Measurements from ENCODE around the gene NAIF1. TPM values are rescaled to one million over a fixed set of nuclear protein-coding genes. Genes with fewer than 3 reads are reported as not detected.

Gene NAIF1
- total RNA-seq, 1 donor, result 10.8 TPM

- H3K4me3 ChIP-seq (ENCODE audit: low read depth, low read length), result peak overlapping the region; percentile 26
- no peak for TF ChIP-seq CTCF (IDR thresholded peaks at IDR 0.05; ENCODE audit: insufficient read depth, low read depth, low read length)
- no peak for DNase-seq (ENCODE audit: low read depth)
Measured at GRCh38 chr9:128070874-128071273, 3.8 kb upstream of the NAIF1 start.

GRCh38 chr9:128068386-128069205 is 1.5 kb upstream of the NAIF1 start:
- no peak for TF ChIP-seq CTCF (IDR thresholded peaks at IDR 0.05; ENCODE audit: insufficient read depth, low read depth, low read length)
- DNase-seq (ENCODE audit: low read depth), result no peak
- peak overlapping the region; percentile 90 for H3K4me3 ChIP-seq (ENCODE audit: low read depth, low read length)

- H3K4me3 ChIP-seq (ENCODE audit: low read depth, low read length), result peak within 1 kb of the TSS; percentile 90
- peak; percentile 99 for DNase-seq (ENCODE audit: low read depth)
- no peak for TF ChIP-seq CTCF (IDR thresholded peaks at IDR 0.05; ENCODE audit: insufficient read depth, low read depth, low read length)
Measured at GRCh38 chr9:128067645-128068385, 695 bp upstream of the NAIF1 start, which contains the start of gene SLC25A25. TSS of gene SLC25A25 (plus strand) at chr9:128068232. CDS start at chr9:128068320, 88 bp downstream.

GRCh38 chr9:128065907-128066712 is 1.0 kb downstream of the NAIF1 start:
- peak overlapping the region; percentile 62 for H3K4me3 ChIP-seq (ENCODE audit: low read depth, low read length)
- TF ChIP-seq CTCF (IDR thresholded peaks at IDR 0.05; ENCODE audit: insufficient read depth, low read depth, low read length), result no peak
- no peak for DNase-seq (ENCODE audit: low read depth)

GRCh38 chr9:128062846-128063831 is 4.0 kb downstream of the NAIF1 start:
- no peak for TF ChIP-seq CTCF (IDR thresholded peaks at IDR 0.05; ENCODE audit: insufficient read depth, low read depth, low read length)
- DNase-seq (ENCODE audit: low read depth), result no peak
- no peak overlapping the region for H3K4me3 ChIP-seq (ENCODE audit: low read depth, low read length)
